HG02759 (cell line): ENCODE results near the gene WRNIP1.
"Not testable (repeated sequence)": the region's sequence is repeated elsewhere in the genome, so short reads cannot be mapped to it uniquely, and the experiment has no call there.

Source experiments
- ATAC-seq: cut with Tn5 transposase; IDR thresholded peaks from one replicate; pipeline ENCODE4 v1.9.1; 2021; ENCODE audit warnings: mild to moderate bottlenecking, moderate library complexity; ENCODE audit not compliant: unreplicated experiment

Gene WRNIP1

DNA sequence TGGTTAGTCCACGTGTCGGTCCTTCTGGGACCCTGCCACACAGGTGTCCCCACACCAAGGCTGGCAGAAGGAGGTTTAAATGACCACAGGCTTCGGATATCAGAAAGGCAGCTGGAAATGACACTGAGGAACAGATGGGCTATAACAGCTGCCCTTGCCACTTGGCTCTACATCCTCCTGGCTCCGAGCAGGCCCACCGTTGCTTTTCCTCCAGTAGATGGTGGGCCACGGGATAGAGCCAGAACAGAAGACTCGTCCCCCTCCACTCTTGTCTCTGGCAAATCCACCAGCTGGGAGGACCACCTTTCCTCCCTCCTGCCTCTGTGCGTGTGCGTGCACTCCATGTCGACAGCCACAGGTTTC is 17.6 kb downstream of the WRNIP1 start:
- ATAC-seq = no peak

DNA sequence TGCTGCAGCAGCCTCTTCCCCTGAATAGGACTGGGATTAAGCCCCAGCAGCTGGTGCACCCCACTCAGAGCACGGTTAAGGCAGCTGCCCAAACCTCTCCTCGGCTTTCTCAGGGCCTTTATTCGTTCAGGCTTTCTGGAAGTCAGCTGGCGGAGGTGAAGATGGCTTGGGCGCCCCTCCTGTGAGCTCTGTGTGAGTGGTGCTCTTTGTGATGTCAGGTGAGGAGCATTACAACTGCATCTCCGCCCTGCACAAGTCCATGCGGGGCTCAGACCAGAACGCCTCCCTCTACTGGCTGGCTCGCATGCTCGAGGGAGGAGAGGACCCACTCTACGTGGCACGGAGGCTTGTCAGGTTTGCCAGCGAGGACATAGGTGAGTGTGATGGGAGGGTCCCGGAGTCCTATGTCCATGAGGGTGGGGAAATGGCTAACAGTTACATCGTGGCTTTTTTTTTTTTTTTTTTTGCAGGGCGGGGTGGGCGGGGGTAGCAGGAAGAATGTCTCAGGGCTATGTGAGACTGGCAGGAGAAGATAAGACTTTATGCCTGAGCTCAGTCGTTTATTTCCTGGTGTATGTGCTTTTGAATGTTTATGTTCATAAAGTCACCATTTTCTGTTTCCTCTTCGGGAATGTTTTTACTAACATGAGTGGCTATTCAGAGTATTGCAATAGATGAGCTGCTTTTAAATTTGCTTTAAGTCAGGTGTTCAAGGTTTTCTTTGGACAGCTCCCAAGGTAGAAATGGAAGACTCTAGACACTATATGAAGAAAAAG is 18.2 kb downstream of the WRNIP1 start:
- no peak for ATAC-seq

DNA sequence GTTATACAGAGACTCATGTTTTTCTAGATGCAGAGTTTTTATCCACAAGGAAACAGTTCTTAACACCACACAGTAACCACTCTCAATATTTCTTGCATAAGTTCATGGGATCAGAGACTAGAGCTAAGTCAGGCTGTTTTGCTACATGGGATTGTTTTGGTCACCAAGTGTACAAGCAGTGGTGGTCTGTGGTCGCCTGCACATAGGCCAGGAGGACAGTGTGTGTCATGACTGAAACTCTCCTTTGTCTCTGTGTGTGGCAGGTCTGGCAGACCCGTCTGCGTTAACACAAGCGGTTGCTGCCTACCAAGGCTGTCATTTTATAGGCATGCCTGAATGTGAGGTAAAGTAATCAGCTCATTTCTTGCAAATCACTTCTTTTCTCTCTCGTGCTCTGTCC is 18.9 kb downstream of the WRNIP1 start:
- no peak for ATAC-seq

DNA sequence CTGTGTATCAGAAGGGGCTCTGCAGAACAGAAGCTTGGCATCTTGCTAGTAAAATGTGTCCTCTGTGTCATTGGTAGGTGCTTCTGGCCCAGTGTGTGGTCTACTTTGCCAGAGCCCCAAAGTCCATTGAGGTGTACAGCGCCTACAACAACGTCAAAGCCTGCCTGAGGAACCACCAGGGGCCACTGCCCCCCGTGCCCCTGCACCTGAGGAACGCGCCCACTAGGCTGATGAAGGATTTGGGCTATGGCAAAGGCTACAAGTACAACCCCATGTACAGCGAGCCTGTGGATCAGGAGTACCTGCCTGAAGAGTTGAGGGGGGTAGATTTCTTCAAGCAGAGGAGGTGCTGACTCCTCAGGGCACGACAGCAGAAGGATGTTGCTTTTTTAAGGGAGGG is 19.7 kb downstream of the WRNIP1 start:
- no peak for ATAC-seq

DNA sequence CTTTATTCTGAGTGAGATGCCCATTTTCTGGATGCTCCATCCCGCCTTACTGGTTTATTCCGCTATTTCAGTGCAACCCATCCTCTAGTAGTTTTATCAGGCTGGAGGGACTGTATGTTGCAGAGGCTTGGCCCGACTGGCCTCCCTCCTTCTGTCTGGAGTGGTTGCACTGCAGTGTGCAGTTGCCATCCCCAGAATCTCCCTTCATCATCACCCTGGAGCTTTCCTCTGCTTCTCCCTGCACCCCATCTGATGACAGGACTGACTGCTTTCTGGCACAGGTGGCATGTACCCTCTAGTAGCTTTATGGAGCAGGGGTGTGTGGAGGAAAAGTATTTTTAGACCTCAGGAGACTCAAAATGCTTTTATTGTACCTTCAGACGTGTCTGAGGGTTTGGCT is 21.1 kb downstream of the WRNIP1 start:
- no peak for ATAC-seq

DNA sequence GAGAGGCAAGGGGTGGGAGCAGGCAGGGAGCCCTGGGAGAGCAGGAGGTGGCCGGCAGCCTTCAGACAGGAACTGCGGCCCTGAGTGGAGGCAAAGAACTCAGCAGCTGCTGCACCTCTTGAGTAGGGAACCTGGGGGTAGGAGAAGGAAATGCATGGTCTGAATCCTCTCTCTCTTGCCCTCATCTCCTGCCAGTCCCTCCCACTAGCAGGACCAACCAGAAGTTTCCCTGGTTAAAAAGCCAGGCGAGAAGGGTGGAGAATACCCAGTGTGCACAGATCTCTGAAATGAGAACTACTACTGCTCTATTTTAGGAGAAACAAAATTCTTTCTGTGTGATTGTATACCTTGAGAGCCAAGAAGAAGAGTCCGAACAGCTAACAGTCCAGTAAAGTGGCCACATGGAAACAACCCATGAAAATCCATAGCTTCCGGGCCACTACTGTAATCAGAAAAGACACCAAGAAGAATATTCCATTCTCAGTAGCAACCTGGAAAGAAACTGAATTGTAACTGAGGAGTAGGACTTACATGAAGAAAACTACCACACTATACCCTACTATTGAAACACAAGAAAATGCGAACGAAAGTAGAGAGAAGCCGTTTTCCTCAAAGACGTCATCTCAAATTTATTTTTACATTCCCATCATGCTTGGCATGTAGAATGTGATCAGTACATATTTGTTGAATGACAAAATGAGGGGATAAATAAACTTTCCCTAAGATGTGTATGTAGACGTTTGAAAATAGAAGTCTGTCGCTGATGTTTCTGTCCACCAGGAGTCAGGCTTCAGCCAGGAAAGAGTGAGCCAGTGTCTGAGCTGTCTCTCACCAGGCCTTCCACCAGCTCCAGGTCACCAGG is 25.6 kb downstream of the WRNIP1 start:
- no peak for ATAC-seq

DNA sequence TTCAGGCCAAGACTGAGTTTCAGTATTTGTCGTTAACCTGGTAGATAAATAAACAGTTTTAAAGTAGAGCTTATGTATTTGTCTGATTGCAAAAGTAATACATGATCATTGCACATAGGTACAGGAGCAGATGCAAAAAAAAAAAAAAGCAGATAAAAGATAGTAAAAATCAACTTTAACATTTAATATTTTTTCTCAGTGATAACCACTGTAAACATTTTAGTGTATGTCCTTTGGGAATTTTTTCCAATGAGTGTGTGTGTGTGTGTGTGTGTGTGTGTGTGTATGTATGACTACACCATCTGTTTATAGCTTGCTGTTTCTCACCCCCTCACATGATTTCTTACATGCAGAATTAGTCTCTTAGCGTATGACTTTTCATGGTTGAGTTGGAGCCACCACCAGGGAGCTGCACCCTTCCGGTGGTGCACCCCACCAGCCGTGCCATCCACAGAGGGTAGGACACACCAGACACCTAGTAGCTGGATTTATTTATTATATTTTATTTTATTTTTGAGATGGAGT is 26.3 kb downstream of the WRNIP1 start:
- ATAC-seq = no peak

DNA sequence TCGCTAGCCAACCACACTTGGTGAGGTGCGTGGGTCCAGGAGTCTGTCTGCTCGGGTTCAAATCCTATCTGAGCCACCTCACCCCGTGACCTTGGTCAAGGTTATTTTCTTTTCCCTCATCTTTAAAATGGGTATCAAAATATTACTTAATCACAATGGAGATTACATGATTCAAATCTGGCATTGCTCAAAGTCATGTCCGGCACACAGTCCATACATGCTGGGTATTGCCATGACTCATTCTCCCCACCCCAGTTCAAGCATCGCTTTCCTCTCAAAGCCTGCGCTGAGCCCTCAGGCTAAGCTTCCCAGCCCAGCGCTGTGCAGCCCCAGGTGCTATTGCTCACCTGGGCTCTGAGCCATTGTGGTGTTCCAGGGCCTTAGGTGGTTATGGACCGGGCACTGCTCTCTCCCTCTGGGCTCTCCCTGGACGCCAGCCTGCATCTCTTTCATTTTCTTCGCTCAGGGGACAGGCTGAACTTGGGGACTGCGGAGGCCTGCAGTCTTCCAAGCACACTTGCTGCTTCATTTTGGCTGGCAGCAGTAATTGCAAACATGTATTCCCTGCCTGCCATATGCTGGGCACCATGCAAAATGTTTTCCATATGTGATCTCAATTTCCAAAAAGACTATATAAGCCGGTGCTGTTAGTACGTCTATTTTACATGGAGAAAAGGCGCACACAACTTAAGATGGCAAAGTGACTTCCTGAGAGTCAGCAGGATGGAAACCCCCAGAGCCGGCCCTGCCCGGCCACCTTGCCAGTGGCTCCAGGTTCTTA is 27.3 kb downstream of the WRNIP1 start:
- ATAC-seq = no peak

DNA sequence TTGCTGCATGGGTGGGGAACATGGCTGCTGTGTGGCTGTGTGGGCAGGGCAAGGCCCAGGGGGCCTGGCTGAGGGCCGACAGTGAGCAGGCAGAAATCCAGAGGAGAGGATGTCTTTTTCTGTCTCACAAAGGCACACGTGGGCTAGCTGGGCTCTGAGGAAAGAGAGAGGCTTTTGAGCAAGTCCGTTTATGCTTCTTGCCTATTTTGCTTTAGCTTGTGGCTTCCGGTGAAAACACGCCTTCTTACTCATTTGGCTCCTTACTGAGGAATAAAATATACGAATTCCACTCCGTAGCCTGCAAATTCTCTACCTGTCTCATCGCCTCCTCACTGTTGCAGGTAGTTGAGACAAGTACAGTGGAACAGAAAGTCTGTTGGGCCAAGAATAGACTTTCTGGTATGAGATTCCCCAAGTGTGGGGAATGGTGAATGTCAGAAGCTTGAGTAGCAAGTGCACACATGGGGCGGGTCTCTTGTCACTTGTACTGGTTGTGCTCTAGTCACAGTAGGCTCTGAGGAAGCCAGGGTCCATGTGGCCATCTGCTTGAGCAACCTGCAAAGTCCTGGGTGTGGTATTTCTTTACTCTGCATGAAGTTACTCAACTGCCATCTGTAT is 28.4 kb downstream of the WRNIP1 start:
- no peak for ATAC-seq

DNA sequence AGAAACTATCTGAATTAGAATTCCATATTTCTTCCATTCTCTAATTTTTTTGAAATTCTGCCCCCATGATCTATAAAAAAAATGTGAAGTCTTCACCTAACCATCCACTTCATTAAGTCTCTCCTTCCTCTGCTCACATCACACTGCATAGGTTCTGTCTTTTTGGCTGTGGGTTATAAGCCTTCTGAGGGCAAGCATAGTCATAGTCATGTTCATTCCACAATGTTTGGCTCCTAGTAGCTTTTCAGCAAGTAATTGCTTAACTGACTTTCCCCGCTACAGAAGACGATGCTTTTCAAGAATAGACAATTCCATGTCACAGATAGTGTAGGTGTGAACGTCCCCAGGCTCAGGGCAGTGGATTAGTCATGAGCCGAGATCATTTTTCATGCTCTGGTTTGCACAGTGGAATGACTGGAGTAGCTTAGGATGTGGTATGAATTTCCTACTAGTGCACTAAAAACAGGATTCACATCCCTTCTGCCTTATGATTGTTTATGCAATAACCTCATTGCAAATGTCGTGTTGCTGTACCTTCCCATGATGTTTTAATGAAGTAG is 29.1 kb downstream of the WRNIP1 start:
- ATAC-seq = no peak

DNA sequence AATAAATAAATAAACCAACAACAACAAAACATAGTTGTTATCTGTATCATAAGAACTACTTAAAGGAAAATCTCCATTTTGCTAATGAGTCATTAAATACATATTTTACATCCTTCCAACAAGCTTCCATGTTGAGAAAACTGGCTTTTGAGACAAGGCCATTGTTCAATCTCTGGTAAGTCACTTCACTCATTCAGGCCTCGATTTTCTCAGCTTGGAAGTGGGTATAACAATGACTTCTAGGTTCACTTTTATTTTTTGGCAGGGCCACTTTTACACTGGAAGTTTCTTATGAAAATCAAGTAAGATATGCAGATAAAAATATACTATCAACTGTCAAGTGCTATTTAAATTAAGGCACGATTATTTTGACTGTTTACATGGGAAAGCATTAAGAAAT is 30.0 kb downstream of the WRNIP1 start:
- ATAC-seq = no peak

DNA sequence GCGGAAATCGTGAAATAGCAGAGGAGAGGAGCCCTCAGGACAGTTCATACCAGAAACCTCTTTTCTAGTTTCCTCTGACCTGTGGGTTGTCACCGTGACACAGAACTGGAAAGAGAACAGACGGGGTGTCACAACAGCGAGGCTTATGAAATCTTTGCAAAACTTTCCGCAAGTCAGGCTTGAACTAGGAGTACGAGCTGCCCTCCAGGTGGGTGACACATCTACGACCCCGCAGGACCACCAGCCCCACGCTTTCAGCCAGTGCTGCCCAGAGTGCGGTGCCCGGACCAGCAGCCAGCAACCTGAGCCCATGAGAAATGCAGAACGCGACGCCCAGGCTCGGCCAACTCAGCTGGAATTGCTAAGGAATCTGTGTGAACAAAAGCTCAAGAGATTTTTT is 30.8 kb downstream of the WRNIP1 start:
- no peak for ATAC-seq

DNA sequence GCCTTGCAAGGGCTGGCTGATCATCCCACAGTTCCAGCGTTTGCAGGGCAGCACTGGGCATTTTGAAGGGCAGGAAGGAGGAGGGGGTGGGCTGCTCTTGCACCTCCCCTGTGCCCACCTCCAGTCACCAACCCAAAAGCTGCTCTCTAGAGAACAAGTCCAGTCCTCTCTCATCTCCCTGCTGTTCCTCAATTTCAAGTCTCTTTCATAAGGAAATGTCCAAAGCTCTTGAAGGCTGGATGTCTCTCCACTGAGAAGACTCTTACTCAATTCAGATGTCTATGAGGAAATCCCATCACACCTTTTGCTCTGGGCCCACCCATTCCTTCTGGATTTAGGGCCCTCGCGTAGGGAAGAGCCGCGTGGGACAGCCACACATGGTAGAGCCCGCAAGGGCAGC is 31.7 kb downstream of the WRNIP1 start:
- no peak for ATAC-seq

DNA sequence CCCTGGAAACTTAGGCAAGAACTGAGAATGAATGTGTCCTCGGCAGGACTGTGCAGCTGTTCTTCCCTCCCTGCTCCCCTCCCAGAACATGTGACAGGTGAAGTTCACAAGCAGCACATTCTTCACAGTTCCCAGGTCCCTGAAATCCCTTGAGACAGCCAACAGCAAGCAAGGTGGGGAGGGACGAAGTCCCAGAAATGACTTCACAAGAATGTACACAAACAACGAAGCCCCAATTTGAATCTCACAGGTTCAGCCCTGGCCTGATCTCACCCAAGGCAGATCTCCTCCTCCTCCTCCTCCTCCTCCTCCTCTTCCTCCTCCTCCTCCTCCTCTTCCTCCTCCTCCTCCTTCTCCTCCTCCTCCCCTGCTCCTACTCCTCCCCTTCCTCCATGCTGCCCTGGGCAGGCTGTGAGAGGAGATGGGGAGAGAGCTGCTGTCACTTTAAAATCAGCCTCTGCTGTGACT is 32.4 kb downstream of the WRNIP1 start:
- ATAC-seq = no peak

DNA sequence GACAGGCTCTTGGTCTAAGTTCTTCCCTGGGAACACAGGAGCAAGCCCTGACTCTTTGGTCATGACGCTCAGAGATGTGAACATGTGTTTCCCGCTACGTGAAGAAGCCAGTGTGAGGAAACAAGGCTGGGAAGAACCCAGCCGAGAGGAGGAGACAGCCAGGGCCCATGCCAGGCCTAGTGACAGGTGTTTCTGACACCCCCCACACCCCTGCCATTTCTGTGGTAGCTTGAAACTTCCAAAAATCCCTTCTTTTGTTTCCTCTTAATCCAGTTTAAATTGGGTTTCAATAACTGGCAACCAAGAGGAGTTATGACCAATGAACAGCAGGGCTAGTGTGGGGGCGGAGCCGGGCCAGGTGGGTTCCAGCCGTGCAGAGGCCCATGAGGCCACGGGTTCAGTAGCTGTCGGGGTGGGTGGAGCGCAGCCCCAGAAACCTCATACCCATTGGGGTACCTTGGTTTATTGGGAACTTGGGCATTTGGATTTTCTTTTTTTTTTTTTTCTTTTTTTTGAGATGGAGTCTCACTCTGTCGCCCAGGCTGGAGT is 33.5 kb downstream of the WRNIP1 start:
- no peak for ATAC-seq

DNA sequence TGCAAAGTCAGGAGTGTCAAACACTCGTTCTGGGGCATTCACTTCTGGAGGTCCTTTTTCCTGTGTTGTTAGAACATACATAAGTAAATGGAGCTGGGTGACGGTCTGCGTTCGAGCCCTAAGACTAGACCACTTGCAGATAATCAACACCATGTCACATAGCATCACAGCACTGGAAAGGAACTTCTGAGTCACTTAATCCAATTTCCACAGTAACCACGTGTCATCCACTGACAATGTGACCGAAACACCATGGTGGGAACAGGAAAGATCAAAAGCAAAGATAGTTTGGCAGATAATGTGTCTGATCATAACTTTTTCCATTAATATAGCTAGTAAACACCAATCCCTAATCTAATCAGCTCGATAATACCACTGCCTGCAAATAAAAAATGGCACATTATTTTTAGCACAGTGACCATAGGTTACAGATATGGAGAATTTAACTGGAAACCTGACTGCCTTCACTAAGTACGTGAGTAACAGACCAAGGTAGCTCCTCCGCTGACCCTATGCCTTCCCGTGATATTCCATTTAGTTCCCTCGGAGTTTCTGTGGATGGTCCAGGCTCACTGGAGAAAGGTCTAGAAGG is 34.8 kb downstream of the WRNIP1 start:
- ATAC-seq = no peak

DNA sequence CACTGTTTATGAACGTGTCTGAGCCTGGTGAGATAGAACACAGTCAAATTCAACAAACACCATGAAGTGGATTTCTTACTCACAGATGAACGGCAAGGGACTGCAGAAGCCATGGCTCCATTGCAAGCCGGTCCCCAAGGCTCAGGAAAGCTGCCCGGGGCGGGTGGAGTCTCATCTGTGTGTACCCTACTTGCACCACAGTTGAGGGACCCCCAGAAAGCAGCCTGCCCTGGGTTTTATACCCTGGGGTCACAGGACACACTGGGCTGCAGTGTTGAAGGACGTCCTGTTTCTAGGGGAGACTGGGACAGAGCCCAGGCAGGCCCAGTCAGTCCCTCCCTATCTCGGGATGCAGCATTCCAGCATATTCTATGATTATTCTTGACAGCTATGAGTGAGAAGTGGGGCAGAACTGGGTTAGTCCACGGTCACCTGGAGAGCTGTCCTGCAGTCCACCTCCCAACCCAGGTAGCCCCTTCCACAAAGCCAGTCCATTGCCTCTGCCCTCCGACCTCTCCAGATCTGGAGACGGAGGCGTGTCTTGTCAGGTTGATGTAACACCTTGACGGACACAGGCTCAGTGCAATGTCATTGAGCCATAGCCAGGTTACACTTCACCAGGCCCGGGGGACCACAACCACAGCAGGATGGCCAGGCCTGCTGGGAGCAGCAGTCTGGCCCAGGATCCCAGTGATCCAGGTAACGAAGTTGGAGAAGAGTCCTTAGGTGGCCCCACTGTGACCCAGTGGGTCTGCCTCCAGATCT is 35.5 kb downstream of the WRNIP1 start:
- ATAC-seq = no peak

DNA sequence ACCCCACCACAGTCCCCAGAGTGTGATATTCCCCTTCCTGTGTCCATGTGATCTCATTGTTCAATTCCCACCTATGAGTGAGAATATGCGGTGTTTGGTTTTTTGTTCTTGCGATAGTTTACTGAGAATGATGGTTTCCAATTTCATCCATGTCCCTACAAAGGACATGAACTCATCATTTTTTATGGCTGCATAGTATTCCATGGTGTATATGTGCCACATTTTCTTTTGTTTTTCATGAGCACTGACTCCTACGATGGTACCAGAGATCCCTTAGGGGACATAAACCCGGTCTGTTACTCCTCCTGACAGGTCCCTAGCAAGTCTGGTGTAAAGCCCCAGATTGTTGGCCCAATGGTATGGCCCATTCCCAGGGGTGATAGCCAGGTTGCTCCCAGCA is 36.5 kb downstream of the WRNIP1 start:
- not testable (repeated sequence) for ATAC-seq

DNA sequence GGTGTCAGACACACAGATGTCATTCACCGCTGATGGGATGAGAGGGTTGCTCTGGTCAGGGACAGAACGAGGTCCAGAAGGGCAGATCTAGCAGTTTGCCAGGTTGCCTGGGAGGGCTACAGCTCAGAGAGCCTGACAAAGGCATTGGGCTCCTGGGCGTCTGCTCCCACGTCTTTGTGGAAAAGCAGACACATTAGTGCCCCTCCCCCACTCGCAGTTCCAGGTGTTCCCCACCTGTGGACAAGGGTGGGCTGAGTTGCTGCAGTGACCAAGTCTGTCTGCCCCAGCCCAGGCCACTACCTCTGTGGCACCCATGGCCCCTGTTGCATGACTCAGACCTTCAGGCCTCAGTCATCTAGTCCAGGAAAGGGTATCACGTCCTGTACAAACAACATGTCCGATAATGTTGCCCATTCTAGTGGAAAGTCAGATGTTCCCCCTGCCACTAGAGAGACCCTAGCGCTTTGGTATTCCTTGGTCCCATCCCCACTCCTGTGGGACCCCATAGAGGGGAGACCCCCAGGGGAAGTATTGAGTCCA is 37.4 kb downstream of the WRNIP1 start:
- ATAC-seq = no peak
